ENCODE data around the gene AACS.

DNA sequence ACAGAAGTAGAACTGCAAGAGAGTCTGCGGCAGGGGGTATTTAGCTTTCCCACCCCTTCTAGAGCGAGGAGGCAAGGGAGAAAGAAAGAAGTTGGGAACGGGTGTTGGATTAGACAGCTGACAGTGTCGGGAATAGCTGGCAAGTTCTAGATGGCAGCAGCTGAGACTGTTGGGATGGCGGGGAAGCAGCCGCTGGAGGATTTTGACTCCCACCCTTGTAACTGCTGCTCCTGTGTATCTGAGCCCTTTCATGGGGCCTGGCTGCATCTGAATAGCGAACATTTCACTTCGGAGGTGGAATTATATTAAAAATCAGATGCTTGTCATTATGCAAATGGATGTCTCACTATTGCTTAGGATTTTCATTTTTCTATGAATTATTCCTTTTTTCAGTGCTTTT lies 104.6 kb downstream of the AACS start:
- TF ChIP-seq CTCF (conservative IDR thresholded peaks at IDR 0.05; ENCODE audit: low read depth, low read length) (no peak), EZH2 (IDR thresholded peaks at IDR 0.05; ENCODE audit: borderline replicate concordance, low read depth, low read length, poor library complexity, severe bottlenecking) (no peak)
